GM12878 (cell line): ENCODE results near the gene OTUB2. TPM values are rescaled to one million over a fixed set of nuclear protein-coding genes. Genes with fewer than 3 reads are reported as not detected.

Experiments used
- ATAC-seq: fragments of 200-7000 bp; cut with Tn5 transposase; 3 replicates; pipeline ENCODE4 v1.9.1; 2020; ENCODE audit warnings: mild to moderate bottlenecking, moderate library complexity
- BruUV-seq: library from RNA; stranded (reverse); fragments of 400-500 nt; replicated peaks from 2 replicates; lab custom pipeline; 2021; lab: Mats Ljungman, UMichigan
- CTCF ChIA-PET: fragments of 300-600 bp; sonication (Branson Sonifier 250); formaldehyde crosslinking; extraction: SDS; loops from one replicate; lab custom pipeline; 2021; ENCODE audit warnings: inconsistent platforms; lab: Yijun Ruan, JAX
- POLR2A ChIA-PET: fragments of 350-600 bp; formaldehyde crosslinking; extraction: SDS; loops from one replicate; lab custom pipeline; 2021; ENCODE audit warnings: inconsistent platforms; lab: Charles Lee
- RAD21 ChIA-PET: fragments of 300-600 bp; sonication (Branson Sonifier 250); formaldehyde crosslinking; loops from one replicate; lab custom pipeline; 2023; ENCODE audit warnings: antibody characterized with exemption; ENCODE audit not compliant: unreplicated experiment; lab: Charles Lee
- SMC1A ChIA-PET: fragments of 300-600 bp; sonication (Branson Sonifier 250); formaldehyde crosslinking; loops from one replicate; lab custom pipeline; 2023; ENCODE audit not compliant: unreplicated experiment, uncharacterized antibody; lab: Charles Lee
- DNase-seq: peaks from one replicate; pipeline ENCODE4 v3.0.0-alpha.2; 2011; ENCODE audit warnings: low read depth, low spot score
- FAIRE-seq: peaks from 3 replicates; lab custom pipeline; 2011; peaks lifted over from hg19 to GRCh38; lab: Jason Lieb, UNC
- H2AFZ ChIP-seq: 2 replicates; pipeline ENCODE4 v1.6.0; 2011; ENCODE audit warnings: low read depth, low read length, control low read depth; ENCODE audit not compliant: control insufficient read depth
- H3K27ac ChIP-seq: 2 replicates; pipeline ENCODE4 v1.5.1; 2011; ENCODE audit warnings: control low read depth; ENCODE audit not compliant: control insufficient read depth, insufficient read depth
- H3K27me3 ChIP-seq, 2 experiments: replicated peaks in 1 of 2; 2 replicates each; pipeline versions ENCODE4 v1.6.0 to v1.6.1; 2011; ENCODE audit warnings: low read length in 1 of 2; ENCODE audit not compliant: control insufficient read depth in 2 of 2, insufficient read depth in 2 of 2
- H3K36me3 ChIP-seq, 2 experiments: 2 replicates each; pipeline ENCODE4 v1.5.1; 2011; ENCODE audit warnings: low read length in 1 of 2; ENCODE audit not compliant: control insufficient read depth in 2 of 2, insufficient read depth in 2 of 2
- H3K4me1 ChIP-seq: 2 replicates; pipeline ENCODE4 v1.6.1; 2011; ENCODE audit warnings: mild to moderate bottlenecking, low read length, moderate library complexity, mixed read lengths; ENCODE audit not compliant: control insufficient read depth, insufficient read depth
- H3K4me2 ChIP-seq: 2 replicates; pipeline ENCODE4 v1.6.0; 2011; ENCODE audit warnings: control low read depth; ENCODE audit not compliant: control insufficient read depth, insufficient read depth
- H3K4me3 ChIP-seq: fragments of 200-600 bp; sonication (generic); 2 replicates; pipeline ENCODE4 v1.5.1; 2016
- H3K79me2 ChIP-seq: 2 replicates; pipeline ENCODE4 v1.6.0; 2011; ENCODE audit warnings: low read length; ENCODE audit not compliant: control insufficient read depth, insufficient read depth
- H3K9ac ChIP-seq: 2 replicates; pipeline ENCODE4 v1.8.0; 2011; ENCODE audit warnings: low read length, control low read depth, mixed read lengths; ENCODE audit not compliant: control insufficient read depth, insufficient read depth
- H3K9me3 ChIP-seq: replicated peaks from 3 replicates; pipeline ENCODE4 v1.5.1; 2011; ENCODE audit warnings: mild to moderate bottlenecking, low read length; ENCODE audit not compliant: control insufficient read depth, insufficient read depth
- H4K20me1 ChIP-seq: 2 replicates; pipeline ENCODE4 v1.6.0; 2011; ENCODE audit not compliant: control insufficient read depth, insufficient read depth
- BMI1 ChIP-seq: fragments of 450-650 bp; IDR thresholded peaks from 2 replicates; pipeline ENCODE4 v1.6.1; 2016; ENCODE audit warnings: mild to moderate bottlenecking, moderate library complexity, borderline replicate concordance
- EP300 ChIP-seq, 2 experiments: fragments of 150-350 bp in 1 of 2; IDR thresholded peaks; 2 replicates each; pipeline ENCODE4 v1.6.1; 2011 to 2012; ENCODE audit warnings: low read depth in 2 of 2, low read length in 2 of 2, borderline replicate concordance in 1 of 2, improper control_type of control experiment in 1 of 2, inconsistent platforms in 1 of 2; ENCODE audit not compliant: control insufficient read depth in 1 of 2
- FOXK2 ChIP-seq: fragments of 450-650 bp; IDR thresholded peaks from 2 replicates; pipeline ENCODE4 v1.6.1; 2017; ENCODE audit warnings: mild to moderate bottlenecking, moderate library complexity
- HDAC6 ChIP-seq: fragments of 200-600 bp; sonication (generic); IDR thresholded peaks from one replicate; pipeline ENCODE4 v1.8.0; 2017; ENCODE audit warnings: antibody characterized with exemption; ENCODE audit not compliant: unreplicated experiment
- NFXL1 ChIP-seq: fragments of 450-650 bp; IDR thresholded peaks from 2 replicates; pipeline ENCODE4 v1.6.1; 2017; ENCODE audit warnings: antibody characterized with exemption, mild to moderate bottlenecking, borderline replicate concordance
- NR2C2 ChIP-seq: IDR thresholded peaks from 2 replicates; pipeline ENCODE4 v1.6.1; 2011; ENCODE audit warnings: borderline replicate concordance, low read depth; ENCODE audit not compliant: control insufficient read depth, insufficient read length
- PAX8 ChIP-seq: fragments of 450-650 bp; IDR thresholded peaks from 2 replicates; pipeline ENCODE4 v1.6.1; 2017; ENCODE audit warnings: mild to moderate bottlenecking, moderate library complexity
- REST ChIP-seq: IDR thresholded peaks from 2 replicates; pipeline ENCODE4 v1.6.1; 2012; ENCODE audit warnings: mild to moderate bottlenecking, low read depth, low read length
- SMAD5 ChIP-seq: IDR thresholded peaks from 2 replicates; pipeline ENCODE4 v1.6.1; 2016; ENCODE audit warnings: antibody characterized with exemption, low read depth
- SRF ChIP-seq, 2 experiments: IDR thresholded peaks; 2 replicates each; pipeline ENCODE4 v1.6.1; 2011; ENCODE audit warnings: low read depth in 2 of 2, low read length in 2 of 2, mild to moderate bottlenecking in 1 of 2, moderate library complexity in 1 of 2
- TBL1XR1 ChIP-seq: IDR thresholded peaks from 2 replicates; pipeline ENCODE4 v1.6.1; 2012; ENCODE audit warnings: low read depth, low read length, improper control_type of control experiment
- ZNF207 ChIP-seq: fragments of 450-650 bp; IDR thresholded peaks from 2 replicates; pipeline ENCODE4 v1.6.1; 2014; ENCODE audit warnings: antibody characterized with exemption, mild to moderate bottlenecking, borderline replicate concordance
- ZNF217 ChIP-seq: fragments of 450-650 bp; IDR thresholded peaks from 2 replicates; pipeline ENCODE4 v1.6.1; 2017; ENCODE audit warnings: antibody characterized with exemption, mild to moderate bottlenecking
- ZZZ3 ChIP-seq: IDR thresholded peaks from 2 replicates; pipeline ENCODE4 v1.6.1; 2011; ENCODE audit warnings: low read depth; ENCODE audit not compliant: control insufficient read depth, insufficient read length
- WGBS: methylation state at CpG from one replicate; pipeline ENCODE4 v1.1.6; 2016; ENCODE audit warnings: low lambda C conversion rate; ENCODE audit not compliant: insufficient replicate concordance, insufficient coverage; ENCODE audit errors: missing lambda C conversion rate; 5-methylcytosine and 5-hydroxymethylcytosine counted together
- in situ Hi-C: fragments of 300-500 bp; cut with MboI; formaldehyde crosslinking; loops from 9 replicates; pipeline ENCODE4 v1.14.3; 2018; ENCODE audit warnings: mixed read lengths
- intact Hi-C: fragments of 100-400 bp; cut with micrococcal nuclease; formaldehyde crosslinking; loops from one replicate; pipeline ENCODE4 v1.14.2; 2022; ENCODE audit not compliant: unreplicated experiment
- polyA plus RNA-seq, 11 experiments: library from polyadenylated mRNA; depleted of rRNA in 4 of 11; unstranded in 6 of 11; stranded (reverse) in 5 of 11; fragments of >200 nt; fragmentation: Nextera tagmentation in 4 of 11; fragmentation: Illumina TruSeq in 1 of 11; extraction: Ambion mirVana in 4 of 11; extraction: Trizol in 1 of 11; gene quantifications; 1 replicate in 1 of 11; 2 replicates in 10 of 11; pipeline versions ENCODE4 v1.2.1 to v1.2.3, GENCODE V29; 2011 to 2016; ENCODE audit warnings: inconsistent platforms in 2 of 11, missing spikeins in 2 of 11, low read depth in 1 of 11
- total RNA-seq, 4 experiments: library from RNA; depleted of rRNA in 3 of 4; stranded (reverse); fragments of >200 nt in 3 of 4; fragmentation: Illumina TruSeq in 1 of 4; extraction: Trizol in 1 of 4; gene quantifications; 2 replicates each; pipeline versions ENCODE4 v1.2.1 to v1.2.3, GENCODE V29; 2013 to 2021
- TF ChIP-seq, protein P1 (sequence below): fragments of 450-650 bp; formaldehyde crosslinking; IDR thresholded peaks from 2 replicates; pipeline ENCODE4 v1.4.0; 2020; ENCODE audit warnings: mild to moderate bottlenecking, moderate library complexity

Gene OTUB2
- total and polyA plus RNA-seq, 10 of the 15 experiments (the other 5 are each of a cell fraction or from before 2014, with no cell fraction given): 0.05 to 0.82 (median 0.43) TPM

- 24% methylated on average over 9 of the region's 9 CpGs for WGBS
- Histone ChIP-seq H3K27ac (no peak overlapping the region), H3K4me1 (no peaks in the 10 kb centered on the region), H3K27me3 (0 out of 4 replicates have a peak, but pooled peaks cover 0 to 5% of the 10 kb centered on the region in 2 experiments), H3K9ac (no peak overlapping the region), H3K4me3 (no peak overlapping the region), H3K9me3 (no peaks in the 10 kb centered on the region), H3K36me3 (no peaks in the 10 kb centered on the region), H4K20me1 (no peaks in the 10 kb centered on the region), H3K79me2 (no peaks in the 10 kb centered on the region), H3K4me2 (no peak overlapping the region), H2AFZ (no peak overlapping the region)
- in situ Hi-C loops (loop anchor here (5.0 kb wide), 2 partner anchors 99 to 144 kb away; no protein-coding TSS in a partner anchor), intact Hi-C loops (no loop called here)
- CTCF ChIA-PET: interaction anchor here (0.9 to 8.5 kb wide), 8 partner anchors 11 to 383 kb away, joined by 3 to 221 read pairs (median 22); no protein-coding TSS in a partner anchor
- TF ChIP-seq FOXK2 (no peak), SRF (IDR thresholded peaks at IDR 0.05; ENCODE audit: low read depth in 2 of 2, low read length in 2 of 2) (no peak), HDAC6 (no peak), TBL1XR1 (no peak), NR2C2 (no peak), SMAD5 (no peak), ZNF207 (no peak), ZNF217 (no peak), NFXL1 (no peak), ZZZ3 (no peak), EP300 (IDR thresholded peaks at IDR 0.05; ENCODE audit: borderline replicate concordance in 1 of 2, control insufficient read depth in 1 of 2, low read depth in 2 of 2, low read length in 2 of 2) (no peak), REST (no peak), PAX8 (no peak), BMI1 (no peak)
- TF ChIP-seq, protein P1, sequence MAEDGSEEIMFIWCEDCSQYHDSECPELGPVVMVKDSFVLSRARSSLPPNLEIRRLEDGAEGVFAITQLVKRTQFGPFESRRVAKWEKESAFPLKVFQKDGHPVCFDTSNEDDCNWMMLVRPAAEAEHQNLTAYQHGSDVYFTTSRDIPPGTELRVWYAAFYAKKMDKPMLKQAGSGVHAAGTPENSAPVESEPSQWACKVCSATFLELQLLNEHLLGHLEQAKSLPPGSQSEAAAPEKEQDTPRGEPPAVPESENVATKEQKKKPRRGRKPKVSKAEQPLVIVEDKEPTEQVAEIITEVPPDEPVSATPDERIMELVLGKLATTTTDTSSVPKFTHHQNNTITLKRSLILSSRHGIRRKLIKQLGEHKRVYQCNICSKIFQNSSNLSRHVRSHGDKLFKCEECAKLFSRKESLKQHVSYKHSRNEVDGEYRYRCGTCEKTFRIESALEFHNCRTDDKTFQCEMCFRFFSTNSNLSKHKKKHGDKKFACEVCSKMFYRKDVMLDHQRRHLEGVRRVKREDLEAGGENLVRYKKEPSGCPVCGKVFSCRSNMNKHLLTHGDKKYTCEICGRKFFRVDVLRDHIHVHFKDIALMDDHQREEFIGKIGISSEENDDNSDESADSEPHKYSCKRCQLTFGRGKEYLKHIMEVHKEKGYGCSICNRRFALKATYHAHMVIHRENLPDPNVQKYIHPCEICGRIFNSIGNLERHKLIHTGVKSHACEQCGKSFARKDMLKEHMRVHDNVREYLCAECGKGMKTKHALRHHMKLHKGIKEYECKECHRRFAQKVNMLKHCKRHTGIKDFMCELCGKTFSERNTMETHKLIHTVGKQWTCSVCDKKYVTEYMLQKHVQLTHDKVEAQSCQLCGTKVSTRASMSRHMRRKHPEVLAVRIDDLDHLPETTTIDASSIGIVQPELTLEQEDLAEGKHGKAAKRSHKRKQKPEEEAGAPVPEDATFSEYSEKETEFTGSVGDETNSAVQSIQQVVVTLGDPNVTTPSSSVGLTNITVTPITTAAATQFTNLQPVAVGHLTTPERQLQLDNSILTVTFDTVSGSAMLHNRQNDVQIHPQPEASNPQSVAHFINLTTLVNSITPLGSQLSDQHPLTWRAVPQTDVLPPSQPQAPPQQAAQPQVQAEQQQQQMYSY (CRISPR knock-in tag): no peak
- RAD21 ChIA-PET: interaction anchor here (0.8 to 5.1 kb wide), 2 partner anchors 91 to 99 kb away, joined by 3 to 82 read pairs; partner anchors contain the start of gene IFI27L2
- POLR2A ChIA-PET: no interaction called here
- SMC1A ChIA-PET: interaction anchor here (1.0 to 4.8 kb wide), 4 partner anchors 10 to 99 kb away, joined by 3 to 26 read pairs (median 8); partner anchors contain the start of gene IFI27L2
- DNase-seq: no peak
- ATAC-seq: no peak
- no peak for FAIRE-seq
- no TSS peak for BruUV-seq
These were observed 11.8 kb downstream of the OTUB2 start for GRCh38 chr14:94037954-94038353.
